GM12873 (cell line): ENCODE data around the gene SGK1.

Experiments
- CTCF ChIP-seq: IDR thresholded peaks from 2 replicates; pipeline ENCODE4 v1.5.1; 2012; ENCODE audit warnings: low read depth, mild to moderate bottlenecking, moderate library complexity, low read length, control low read depth; ENCODE audit not compliant: insufficient read depth; ENCODE audit errors: missing control alignments

The SGK1 gene

DNA sequence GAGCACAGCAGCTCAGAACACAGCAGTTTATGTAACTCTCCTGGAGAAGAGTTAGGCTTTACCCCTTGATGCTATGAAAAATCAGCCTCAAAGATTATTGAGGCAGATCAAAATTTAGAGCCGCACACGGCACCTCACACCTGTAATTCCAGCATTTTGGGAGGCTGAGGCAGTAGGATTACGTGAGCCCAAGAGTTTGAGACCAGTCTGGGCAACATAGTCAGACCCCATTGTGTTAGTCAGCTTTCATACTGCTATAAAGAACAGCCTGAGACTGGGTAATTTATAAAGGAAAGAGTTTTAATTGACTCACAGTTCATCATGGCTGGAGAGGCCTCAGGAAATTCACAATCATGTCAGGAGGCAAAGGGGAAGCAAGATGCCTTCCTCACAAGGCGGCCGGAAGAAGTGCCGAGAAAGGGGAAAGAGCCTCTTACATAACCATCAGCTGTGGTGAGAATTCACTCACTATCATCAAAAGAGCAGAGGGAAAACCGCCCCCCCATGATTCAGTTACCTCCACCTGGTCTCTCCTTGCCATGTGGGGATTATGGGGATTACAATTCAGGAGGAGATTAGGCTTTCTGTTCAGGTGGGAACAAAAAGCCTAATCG is 87.7 kb downstream of the SGK1 start:
- no peak for TF ChIP-seq CTCF

DNA sequence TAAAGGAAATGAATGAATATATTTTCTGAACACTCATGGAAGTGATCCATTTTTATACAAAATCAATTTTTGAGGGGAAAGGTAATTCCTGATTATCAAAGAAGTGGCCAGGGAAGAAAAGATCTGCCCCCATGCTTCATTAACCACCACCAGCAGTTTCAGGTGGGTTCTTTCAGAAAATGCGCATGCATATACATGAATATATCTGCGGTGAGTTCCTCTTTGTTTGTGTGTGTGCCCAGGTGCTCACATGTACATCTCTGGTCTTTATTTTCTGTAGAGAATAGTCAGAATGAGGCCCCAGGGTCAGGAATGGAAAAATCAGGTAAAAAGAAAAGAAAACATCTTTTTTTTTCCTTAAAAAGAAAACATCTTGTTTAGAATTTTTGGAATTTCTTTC is 88.4 kb downstream of the SGK1 start:
- TF ChIP-seq CTCF, result no peak

- TF ChIP-seq CTCF, result no peak
These were observed 94.0 kb downstream of the SGK1 start for GRCh38 chr6:134223796-134224420.

DNA sequence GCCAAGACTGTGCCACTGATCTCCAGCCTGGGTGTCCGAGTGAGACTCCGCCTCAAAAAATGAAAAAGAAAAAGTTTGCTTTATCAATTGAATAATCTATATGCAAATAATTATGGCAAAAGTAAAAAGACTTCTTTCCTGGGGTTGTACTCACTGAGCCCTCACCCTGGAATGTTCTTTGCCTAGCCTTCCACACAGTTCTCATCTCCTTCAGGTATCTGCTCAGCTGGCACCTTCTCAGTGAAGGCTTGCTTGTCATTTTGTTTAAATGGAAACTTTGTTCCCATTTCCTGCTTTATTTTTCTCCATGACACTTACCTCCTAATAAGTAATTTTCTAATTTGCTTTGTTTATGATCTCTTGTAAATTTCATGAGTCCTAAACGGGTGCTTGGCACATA is 96.7 kb downstream of the SGK1 start:
- no peak for TF ChIP-seq CTCF

GRCh38 chr6:134217798-134218140 is 100.1 kb downstream of the SGK1 start:
- TF ChIP-seq CTCF, result no peak

DNA sequence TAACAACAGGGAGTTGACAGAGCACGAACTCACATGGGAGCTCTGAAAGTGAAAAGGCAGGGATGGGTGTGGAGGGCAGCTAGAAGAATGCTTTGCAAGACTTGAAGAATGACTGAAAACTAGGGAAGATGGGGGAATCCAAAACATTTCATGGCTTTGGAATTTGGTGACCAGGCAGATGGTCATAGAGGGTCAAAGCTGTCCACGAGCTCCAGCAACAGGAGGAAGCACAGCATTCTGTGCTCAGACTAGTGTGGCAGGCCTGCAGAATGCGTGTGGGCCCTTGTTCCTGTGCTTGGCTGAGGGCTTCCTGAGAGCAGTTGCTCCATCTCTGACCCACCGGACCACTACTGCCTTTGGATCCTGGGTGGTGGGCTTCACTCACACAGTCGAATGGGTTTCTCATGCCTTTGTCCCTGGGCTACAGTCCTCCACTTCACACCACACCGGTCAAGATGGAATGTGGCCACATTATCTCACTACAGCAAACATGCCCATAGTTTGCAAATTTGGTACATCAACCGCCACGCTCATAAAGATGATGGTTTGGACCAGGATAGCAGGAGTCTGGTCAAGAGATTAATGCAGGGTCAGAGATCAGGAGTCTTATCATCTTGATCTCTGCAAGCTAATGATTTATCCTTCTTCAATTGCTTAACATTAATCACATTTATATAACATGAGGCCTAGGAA is 100.7 kb downstream of the SGK1 start:
- no peak for TF ChIP-seq CTCF

DNA sequence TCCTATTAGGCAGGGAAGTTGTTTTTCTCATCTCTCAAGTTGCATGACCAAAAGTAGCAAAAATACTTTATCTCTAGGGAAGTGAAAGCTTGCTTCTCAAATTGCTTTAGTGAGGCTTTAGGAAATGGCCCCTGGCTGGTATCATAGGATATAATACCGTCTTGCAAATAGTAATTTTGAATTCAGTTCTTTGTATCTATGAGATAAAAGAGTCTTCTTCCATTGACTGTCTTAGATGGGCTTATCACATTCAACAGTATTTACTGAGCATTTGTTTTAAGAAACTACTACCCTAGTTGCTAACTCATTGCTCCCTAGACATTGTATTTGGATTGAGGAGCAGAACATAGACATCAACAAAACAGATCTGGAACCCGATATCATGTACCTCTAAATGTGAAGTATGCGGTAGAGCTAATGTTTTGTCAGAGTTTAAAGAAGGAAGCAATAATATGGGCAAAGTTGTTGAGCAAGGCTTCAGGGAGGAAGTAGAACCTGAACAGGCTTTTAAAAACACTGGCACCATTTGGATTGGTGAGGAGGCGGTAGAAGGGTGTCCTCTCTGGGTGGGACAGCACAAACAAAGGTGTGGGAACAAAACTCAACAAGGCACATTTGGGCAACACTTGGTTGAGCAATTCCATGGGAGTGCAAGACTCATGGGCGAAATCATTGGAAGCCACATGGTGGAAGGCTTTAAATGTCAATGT is 101.5 kb downstream of the SGK1 start:
- no peak for TF ChIP-seq CTCF
